ENCODE measurements around the gene NUF2. TPM values are rescaled to one million over a fixed set of nuclear protein-coding genes. Genes with fewer than 3 reads are reported as not detected.

Gene NUF2
- total RNA-seq, 1 experiment from 2014 or later = 30.7 TPM

DNA sequence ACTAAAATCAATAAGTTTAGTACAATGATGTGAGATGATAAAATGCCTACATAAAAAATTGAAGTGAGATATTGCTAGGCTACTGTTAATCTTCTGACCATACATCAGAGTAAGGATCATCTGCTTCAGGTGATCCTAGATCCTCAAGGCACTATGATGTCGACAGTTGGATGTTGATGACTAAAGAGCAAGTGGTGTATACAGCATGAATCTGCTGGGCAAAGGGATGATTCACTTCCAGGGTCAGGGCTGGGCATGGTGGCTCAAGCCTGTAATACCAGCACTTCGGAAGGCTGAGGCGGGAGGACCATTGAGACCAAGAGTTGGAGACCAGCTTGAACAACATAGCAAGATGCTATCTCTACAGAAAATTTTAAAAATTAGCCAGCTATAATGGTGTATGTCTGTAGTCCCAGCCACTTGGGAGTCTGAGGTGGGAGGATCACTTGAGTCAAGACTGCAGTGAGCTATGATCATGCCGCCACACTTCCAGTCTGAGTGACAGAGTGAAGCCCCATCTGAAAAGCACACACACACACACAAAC is 24.6 kb downstream of the NUF2 start:
- peak overlapping the region in 1 of 3 experiments; percentile 50; a peak in 2 of 7 replicates for H3K27ac Mint-ChIP-seq
- no CpG with 5 or more reads among the region's 4 CpGs for WGBS (ENCODE audit: extremely low coverage, insufficient read length, low lambda C conversion rate)
- Histone ChIP-seq H3K18ac (ENCODE audit: insufficient read length, low read depth, low read length) (no peak overlapping the region), H3K9me3 (ENCODE audit: control insufficient read depth, low read depth, low read length) (no peaks in the 10 kb centered on the region), H2BK15ac (ENCODE audit: low read depth, low read length) (no peak overlapping the region), H3T11ph (ENCODE audit: low read length) (no peak overlapping the region), H2AFZ (ENCODE audit: low read length) (no peak overlapping the region), H3K4me2 (ENCODE audit: insufficient read depth, insufficient read length, low read length) (no peak overlapping the region), H2BK20ac (ENCODE audit: low read depth, low read length, poor library complexity, severe bottlenecking) (no peak overlapping the region), H2AK5ac (ENCODE audit: insufficient read length, low read length) (no peak overlapping the region), H2BK12ac (ENCODE audit: insufficient read length, low read depth, low read length) (no peak overlapping the region), H3K56ac (ENCODE audit: insufficient read length, low read depth, low read length) (no peak overlapping the region), H4K8ac (replicated peaks; ENCODE audit: insufficient read length, low read depth, low read length) (no peak overlapping the region), H2BK5ac (ENCODE audit: insufficient read length, low read length) (no peak overlapping the region), H3K27ac (ENCODE audit: insufficient read length, low read depth, low read length) (no peak overlapping the region), H3K79me1 (ENCODE audit: insufficient read depth, low read depth, low read length, poor library complexity, severe bottlenecking) (no peaks in the 10 kb centered on the region), H3K14ac (ENCODE audit: insufficient read depth, low read length) (no peak overlapping the region), H4K91ac (ENCODE audit: insufficient read length, low read depth, low read length) (no peak overlapping the region), H2BK120ac (ENCODE audit: low read depth, low read length, poor library complexity, severe bottlenecking) (no peak overlapping the region), H3K27me3 (ENCODE audit: insufficient read depth, low read length) (no peaks in the 10 kb centered on the region), H3K4ac (ENCODE audit: low read depth, low read length) (no peak overlapping the region), H3K9ac (ENCODE audit: extremely low read depth, insufficient read length, low read length) (no peak overlapping the region), H3K23me2 (ENCODE audit: insufficient read length, low read depth, low read length, poor library complexity, severe bottlenecking) (no peaks in the 10 kb centered on the region), H4K5ac (ENCODE audit: insufficient read length, low read depth, low read length) (no peak overlapping the region), H4K20me1 (ENCODE audit: control insufficient read depth, insufficient read depth, insufficient read length) (no peaks in the 10 kb centered on the region), H3K79me2 (ENCODE audit: insufficient read depth, low read length) (no peaks in the 10 kb centered on the region), H3K4me1 (ENCODE audit: insufficient read depth, low read length) (no peaks in the 10 kb centered on the region), H3K23ac (ENCODE audit: insufficient read length, low read depth, low read length) (no peak overlapping the region)
- no peaks in the 10 kb centered on the region for H3K27me3 Mint-ChIP-seq (ENCODE audit: low read depth)
- H3K4me3 Mint-ChIP-seq = no peak overlapping the region
- no peak for DNase-seq
- H3K9me3 Mint-ChIP-seq = no peaks in the 10 kb centered on the region
- peaks cover 16 to 61% (median 49%) of the 10 kb centered on the region in 3 experiments; a peak in 6 of 7 replicates for H3K36me3 Mint-ChIP-seq (ENCODE audit: insufficient read depth in 1 of 3, low read depth in 3 of 3)
- TF ChIP-seq, protein P1, sequence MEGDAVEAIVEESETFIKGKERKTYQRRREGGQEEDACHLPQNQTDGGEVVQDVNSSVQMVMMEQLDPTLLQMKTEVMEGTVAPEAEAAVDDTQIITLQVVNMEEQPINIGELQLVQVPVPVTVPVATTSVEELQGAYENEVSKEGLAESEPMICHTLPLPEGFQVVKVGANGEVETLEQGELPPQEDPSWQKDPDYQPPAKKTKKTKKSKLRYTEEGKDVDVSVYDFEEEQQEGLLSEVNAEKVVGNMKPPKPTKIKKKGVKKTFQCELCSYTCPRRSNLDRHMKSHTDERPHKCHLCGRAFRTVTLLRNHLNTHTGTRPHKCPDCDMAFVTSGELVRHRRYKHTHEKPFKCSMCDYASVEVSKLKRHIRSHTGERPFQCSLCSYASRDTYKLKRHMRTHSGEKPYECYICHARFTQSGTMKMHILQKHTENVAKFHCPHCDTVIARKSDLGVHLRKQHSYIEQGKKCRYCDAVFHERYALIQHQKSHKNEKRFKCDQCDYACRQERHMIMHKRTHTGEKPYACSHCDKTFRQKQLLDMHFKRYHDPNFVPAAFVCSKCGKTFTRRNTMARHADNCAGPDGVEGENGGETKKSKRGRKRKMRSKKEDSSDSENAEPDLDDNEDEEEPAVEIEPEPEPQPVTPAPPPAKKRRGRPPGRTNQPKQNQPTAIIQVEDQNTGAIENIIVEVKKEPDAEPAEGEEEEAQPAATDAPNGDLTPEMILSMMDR (conservative IDR thresholded peaks at IDR 0.05) = no peak
- no peaks in the 10 kb centered on the region for H3K4me1 Mint-ChIP-seq

Measured in H9 (cell line).